Activated naive CD4-positive, alpha-beta T cell treated with anti-CD3 and anti-CD28 coated beads, Interleukin-2, amount 50 U/mL, for 72 hours (primary cell): ENCODE data around the gene CHRND. TPM values are rescaled to one million over a fixed set of nuclear protein-coding genes. Genes with fewer than 3 reads are reported as not detected.

ENCODE experiments used
- ATAC-seq, 2 donors: fragments of 150-1000 bp; cut with Tn5 transposase; 2 replicates each; pipeline ENCODE4 v1.10.0; 2021; ENCODE audit warnings: mild to moderate bottlenecking in 2 of 2, moderate library complexity in 2 of 2
- DNase-seq, 2 donors: peaks; one replicate each; pipeline ENCODE4 v3.0.0; 2021 to 2022; ENCODE audit warnings: low spot score in 2 of 2
- H3K27ac Mint-ChIP-seq, 2 donors: one replicate each; pipeline ENCODE4 v1.8.0; 2022; ENCODE audit warnings: mild to moderate bottlenecking in 2 of 2, mixed read lengths in 2 of 2
- H3K36me3 Mint-ChIP-seq, 2 donors: one replicate each; pipeline ENCODE4 v1.8.0; 2022; ENCODE audit warnings: mixed read lengths in 2 of 2
- H3K9me3 Mint-ChIP-seq, 2 donors: one replicate each; pipeline ENCODE4 v1.8.0; 2022; ENCODE audit warnings: mixed read lengths in 2 of 2
- total RNA-seq, 2 donors: library from RNA; stranded (reverse); gene quantifications; one replicate each; pipeline ENCODE4 v1.2.3, GENCODE V29; 2022

CHRND gene
- total RNA-seq, 2 donors from 2014 or later: not detected

- no peak for ATAC-seq
Observed at GRCh38 chr2:232542715-232543467, 16.9 kb downstream of the CHRND start.

GRCh38 chr2:232543491-232543890, 17.5 kb downstream of the CHRND start:
- ATAC-seq (no peak), DNase-seq (no peak)
- H3K36me3 Mint-ChIP-seq: peaks cover 15 to 35% of the 10 kb centered on the region in 2 donors
- H3K9me3 Mint-ChIP-seq: peaks cover 1 to 2% of the 10 kb centered on the region in 2 donors
- H3K27ac Mint-ChIP-seq: no peak overlapping the region

More at GRCh38 chr2:232542715-232543467, 16.9 kb downstream of the CHRND start:
- Mint-ChIP-seq H3K27ac (no peak overlapping the region), H3K9me3 (no peaks in the 10 kb centered on the region), H3K36me3 (peaks cover 10 to 30% of the 10 kb centered on the region in 2 donors)
- DNase-seq: peak in 1 of 2 donors; percentile 33

GRCh38 chr2:232543928-232544631, 18.1 kb downstream of the CHRND start:
- Mint-ChIP-seq H3K9me3 (peaks cover 4% of the 10 kb centered on the region in 2 donors), H3K36me3 (peaks cover 21 to 41% of the 10 kb centered on the region in 2 donors), H3K27ac (peak overlapping the region in 1 of 2 donors; percentile 50)
- ATAC-seq (no peak), DNase-seq (no peak)

GRCh38 chr2:232544674-232545073, 18.7 kb downstream of the CHRND start:
- no peak for ATAC-seq
- Mint-ChIP-seq H3K36me3 (peaks cover 27 to 47% of the 10 kb centered on the region in 2 donors), H3K27ac (peak overlapping the region in 1 of 2 donors; percentile 50), H3K9me3 (peaks cover 4% of the 10 kb centered on the region in 2 donors)
- no peak for DNase-seq

GRCh38 chr2:232545511-232546375, 19.8 kb downstream of the CHRND start:
- H3K36me3 Mint-ChIP-seq: peaks cover 34 to 53% of the 10 kb centered on the region in 2 donors
- DNase-seq: no peak
- peaks cover 4% of the 10 kb centered on the region in 2 donors for H3K9me3 Mint-ChIP-seq
- H3K27ac Mint-ChIP-seq: peak overlapping the region in 1 of 2 donors; percentile 81
- no peak for ATAC-seq

- H3K36me3 Mint-ChIP-seq: peaks cover 41 to 63% of the 10 kb centered on the region in 2 donors
- ATAC-seq (no peak), DNase-seq (no peak)
- H3K9me3 Mint-ChIP-seq: peaks cover 4% of the 10 kb centered on the region in 2 donors
- no peak overlapping the region for H3K27ac Mint-ChIP-seq
Observed at GRCh38 chr2:232547991-232548390, 22.0 kb downstream of the CHRND start.

- no peak for ATAC-seq
- DNase-seq: no peak
- Mint-ChIP-seq H3K9me3 (peaks cover 4% of the 10 kb centered on the region in 2 donors), H3K36me3 (peaks cover 41 to 62% of the 10 kb centered on the region in 2 donors), H3K27ac (peak overlapping the region; percentile 96 to 100)
Observed at GRCh38 chr2:232549655-232550353, 23.8 kb downstream of the CHRND start.

- H3K27ac Mint-ChIP-seq: peak within 1 kb of the TSS; percentile 96 to 100
- peaks cover 41 to 58% of the 10 kb centered on the region in 2 donors for H3K36me3 Mint-ChIP-seq
- DNase-seq: peak; percentile 91
- ATAC-seq: peak; percentile 94 to 95
- H3K9me3 Mint-ChIP-seq: peaks cover 4% of the 10 kb centered on the region in 2 donors
Observed at GRCh38 chr2:232550354-232551249, 24.6 kb downstream of the CHRND start, which contains the start of the genes EIF4E2 and TIGD1. TSS of gene EIF4E2 (plus strand) at chr2:232550689. CDS start at chr2:232550725, 36 bp downstream. TSS of gene TIGD1 (minus strand) at chr2:232550557. CDS start at chr2:232549882, 675 bp downstream.

- H3K36me3 Mint-ChIP-seq: peaks cover 41 to 53% of the 10 kb centered on the region in 2 donors
- peaks cover 4% of the 10 kb centered on the region in 2 donors for H3K9me3 Mint-ChIP-seq
- peak overlapping the region; percentile 96 to 99 for H3K27ac Mint-ChIP-seq
- no peak for ATAC-seq
- DNase-seq: no peak
Observed at GRCh38 chr2:232551250-232551638, 25.3 kb downstream of the CHRND start.

GRCh38 chr2:232551776-232552175, 25.8 kb downstream of the CHRND start:
- Mint-ChIP-seq H3K27ac (peak overlapping the region; percentile 96 to 99), H3K36me3 (peaks cover 37 to 52% of the 10 kb centered on the region in 2 donors)
- no peak for ATAC-seq

GRCh38 chr2:232556426-232556825, 30.5 kb downstream of the CHRND start:
- Mint-ChIP-seq H3K9me3 (no peaks in the 10 kb centered on the region), H3K36me3 (peaks cover 8 to 27% of the 10 kb centered on the region in 2 donors), H3K27ac (no peak overlapping the region)
- no peak for ATAC-seq
- DNase-seq: no peak

More at GRCh38 chr2:232551776-232552175, 25.8 kb downstream of the CHRND start:
- H3K9me3 Mint-ChIP-seq: peaks cover 4% of the 10 kb centered on the region in 2 donors
- no peak for DNase-seq

GRCh38 chr2:232562515-232563151, 36.7 kb downstream of the CHRND start:
- DNase-seq (no peak), ATAC-seq (no peak)
- Mint-ChIP-seq H3K36me3 (peaks cover 4 to 20% of the 10 kb centered on the region in 2 donors), H3K27ac (no peak overlapping the region), H3K9me3 (no peaks in the 10 kb centered on the region)

- no peak overlapping the region for H3K27ac Mint-ChIP-seq
- DNase-seq: no peak
- no peaks in the 10 kb centered on the region for H3K9me3 Mint-ChIP-seq
- peaks cover 0 to 17% of the 10 kb centered on the region in 2 donors for H3K36me3 Mint-ChIP-seq
- ATAC-seq: peak; percentile 31 to 51
Observed at GRCh38 chr2:232563580-232563979, 37.6 kb downstream of the CHRND start.

- ATAC-seq (no peak), DNase-seq (no peak)
- Mint-ChIP-seq H3K27ac (no peak overlapping the region), H3K36me3 (peaks cover 0 to 16% of the 10 kb centered on the region in 2 donors), H3K9me3 (no peaks in the 10 kb centered on the region)
Observed at GRCh38 chr2:232567721-232568120, 41.8 kb downstream of the CHRND start.
